Measurements from ENCODE around the gene ZBTB38.

Gene ZBTB38

DNA sequence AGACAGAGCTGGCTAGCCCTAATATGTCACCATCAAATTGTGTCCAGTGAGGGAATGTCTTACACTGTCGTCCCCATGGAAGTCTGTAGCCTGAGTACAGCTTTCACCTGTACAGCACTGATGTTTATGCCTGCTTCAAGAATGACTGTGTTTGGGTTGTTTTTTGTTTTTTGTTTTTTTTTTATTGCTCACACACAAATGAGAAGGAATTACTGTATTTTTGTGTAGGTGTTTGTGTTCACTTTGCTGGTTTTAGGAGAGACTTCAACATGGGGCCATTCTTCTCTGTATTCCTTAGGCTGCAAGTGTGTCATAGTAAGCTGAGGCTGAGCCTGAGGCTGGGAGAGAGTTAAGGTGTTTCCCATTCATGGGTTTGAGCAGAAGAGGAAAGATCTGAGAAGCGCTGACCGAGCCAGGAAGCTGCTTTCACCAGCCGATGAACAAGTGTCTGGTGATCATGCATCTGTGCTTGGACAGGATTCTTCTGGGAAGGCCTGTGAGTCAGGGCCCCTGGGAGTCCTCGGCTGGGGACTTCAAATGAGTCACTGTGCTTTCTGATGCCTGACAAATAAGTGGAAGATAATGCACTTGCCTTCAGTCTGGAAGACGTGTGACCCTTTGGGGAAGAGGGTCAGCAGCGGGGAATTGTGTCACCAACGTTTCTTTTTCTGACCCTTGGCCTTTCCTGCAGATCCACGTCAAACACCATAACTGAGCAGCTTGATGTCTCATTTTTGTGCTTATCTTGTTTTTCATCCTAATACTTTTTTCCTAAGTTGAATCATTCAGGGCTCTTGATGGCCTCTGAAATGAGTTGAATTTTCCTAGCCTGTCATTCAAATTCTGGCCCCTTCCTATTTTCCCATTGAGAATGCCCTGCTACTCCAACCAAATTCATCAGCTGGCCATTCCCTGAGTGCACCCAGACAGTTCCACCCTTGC is 36.7 kb upstream of the ZBTB38 start:
- Histone ChIP-seq H3K4me1 (ENCODE audit: insufficient read depth, low read length) (no peaks in the 10 kb centered on the region), H3K27ac (ENCODE audit: low read depth, low read length) (no peak overlapping the region), H3K27me3 (ENCODE audit: control insufficient read depth in 1 of 2, insufficient read depth in 2 of 2, low read length in 2 of 2) (no peaks in the 10 kb centered on the region), H3K36me3 (ENCODE audit: insufficient read depth, low read length) (no peaks in the 10 kb centered on the region), H3K9ac (ENCODE audit: low read length) (no peak overlapping the region), H3K4me3 (ENCODE audit: low read depth in 1 of 2, low read length in 2 of 2) (no peak overlapping the region), H3K9me3 (ENCODE audit: low read length) (no peaks in the 10 kb centered on the region)

DNA sequence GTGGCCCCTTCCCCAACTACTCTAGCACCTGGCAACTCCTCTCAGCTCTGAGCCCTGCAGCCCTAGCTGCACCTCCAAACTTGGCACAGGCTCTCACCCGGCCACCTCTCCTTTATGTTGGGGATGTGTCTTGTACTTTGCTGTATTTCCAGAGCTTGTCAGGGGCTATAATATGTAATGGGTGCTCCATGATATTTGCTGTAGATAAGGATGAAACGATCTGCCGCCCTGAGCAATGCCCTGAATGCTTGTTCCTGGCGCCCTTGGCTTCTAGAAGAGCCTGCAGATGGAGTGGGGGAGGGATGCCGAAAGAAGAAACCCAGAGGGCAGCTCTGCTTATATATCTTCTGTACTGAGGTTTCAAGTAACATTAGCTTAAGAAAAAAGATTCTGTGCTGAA is 35.9 kb upstream of the ZBTB38 start:
- H3K4me3 ChIP-seq (ENCODE audit: low read depth in 1 of 2, low read length in 2 of 2): no peak overlapping the region
- H3K4me1 ChIP-seq (ENCODE audit: insufficient read depth, low read length): no peaks in the 10 kb centered on the region
- H3K9ac ChIP-seq (ENCODE audit: low read length): no peak overlapping the region
- no peaks in the 10 kb centered on the region for H3K36me3 ChIP-seq (ENCODE audit: insufficient read depth, low read length)
- H3K9me3 ChIP-seq (ENCODE audit: low read length): no peaks in the 10 kb centered on the region
- H3K27ac ChIP-seq (ENCODE audit: low read depth, low read length): no peak overlapping the region
- no peaks in the 10 kb centered on the region for H3K27me3 ChIP-seq (ENCODE audit: control insufficient read depth in 1 of 2, insufficient read depth in 2 of 2, low read length in 2 of 2)

DNA sequence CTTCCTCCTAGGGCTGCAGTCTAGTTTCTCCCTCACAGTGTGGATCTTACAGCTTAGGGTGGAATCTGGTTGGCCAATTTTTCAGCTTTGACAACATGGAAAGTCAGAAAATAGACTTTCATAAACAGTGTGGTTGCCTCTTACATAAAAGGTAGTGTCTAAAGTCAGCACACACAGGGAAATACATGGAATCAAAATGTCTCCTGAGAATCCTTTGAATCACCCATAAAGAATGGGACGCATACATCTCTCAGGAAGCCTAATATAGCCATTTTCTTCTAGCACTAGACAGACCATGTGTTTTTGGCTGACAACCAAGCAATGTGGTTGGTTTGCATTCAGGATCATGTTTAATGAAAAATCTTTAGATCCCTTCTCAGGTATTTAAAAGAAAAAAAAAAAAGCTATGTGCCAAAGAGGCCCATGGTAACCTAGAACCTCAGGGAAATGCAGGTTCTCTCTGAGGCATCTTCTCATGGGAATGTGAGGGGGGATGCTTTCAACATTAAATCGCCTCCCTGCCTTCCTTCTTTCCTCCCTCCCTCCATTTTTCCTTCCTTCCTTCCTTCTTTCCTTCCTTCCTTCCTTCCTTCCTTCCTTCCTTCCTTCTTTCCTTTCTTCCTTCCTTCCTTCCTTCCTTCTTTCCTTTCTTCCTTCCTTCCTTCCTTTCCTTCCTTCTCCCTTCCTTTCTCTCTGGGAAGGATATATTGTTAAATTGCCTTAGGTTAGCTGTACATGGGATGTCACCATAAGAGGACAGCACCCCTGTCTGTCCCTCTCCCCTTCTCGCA is 34.3 kb upstream of the ZBTB38 start:
- Histone ChIP-seq H3K9ac (ENCODE audit: low read length) (no peak overlapping the region), H3K4me1 (ENCODE audit: insufficient read depth, low read length) (no peaks in the 10 kb centered on the region), H3K36me3 (ENCODE audit: insufficient read depth, low read length) (no peaks in the 10 kb centered on the region), H3K27me3 (ENCODE audit: control insufficient read depth in 1 of 2, insufficient read depth in 2 of 2, low read length in 2 of 2) (no peaks in the 10 kb centered on the region), H3K27ac (ENCODE audit: low read depth, low read length) (no peak overlapping the region), H3K4me3 (ENCODE audit: low read depth in 1 of 2, low read length in 2 of 2) (no peak overlapping the region), H3K9me3 (ENCODE audit: low read length) (no peaks in the 10 kb centered on the region)

DNA sequence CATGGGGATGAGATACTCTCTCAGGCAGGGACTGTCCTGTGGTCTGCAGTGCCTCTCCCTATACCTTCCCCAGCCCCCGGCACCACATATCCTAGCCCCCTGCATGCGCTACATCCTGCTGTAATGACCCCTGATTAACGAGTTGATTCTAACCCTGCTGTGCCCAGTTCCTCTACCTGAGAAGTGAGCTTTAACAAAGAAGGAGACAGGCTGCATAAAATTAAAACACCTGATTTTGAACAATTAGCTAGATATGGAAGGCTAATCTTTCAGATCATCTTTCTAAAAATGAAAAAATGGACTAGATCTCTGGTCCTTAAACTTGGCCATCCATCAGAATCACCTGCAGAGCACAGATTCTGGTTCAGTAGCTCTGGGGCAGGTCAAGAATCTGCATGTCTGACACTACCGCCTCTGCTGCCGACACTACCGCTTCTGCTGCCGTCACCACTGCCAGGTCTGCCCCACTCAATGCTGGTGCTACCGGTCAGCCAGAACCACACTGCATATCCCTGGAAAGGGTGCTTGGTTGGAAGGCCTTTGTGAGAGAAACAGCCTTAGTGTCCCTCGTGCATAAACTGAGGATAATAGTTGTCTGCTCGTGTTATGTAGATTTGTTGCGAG is 33.6 kb upstream of the ZBTB38 start:
- Histone ChIP-seq H3K4me3 (ENCODE audit: low read depth in 1 of 2, low read length in 2 of 2) (no peak overlapping the region), H3K27ac (ENCODE audit: low read depth, low read length) (no peak overlapping the region), H3K9me3 (ENCODE audit: low read length) (no peaks in the 10 kb centered on the region), H3K9ac (ENCODE audit: low read length) (no peak overlapping the region), H3K36me3 (ENCODE audit: insufficient read depth, low read length) (no peaks in the 10 kb centered on the region), H3K4me1 (ENCODE audit: insufficient read depth, low read length) (no peaks in the 10 kb centered on the region), H3K27me3 (ENCODE audit: control insufficient read depth in 1 of 2, insufficient read depth in 2 of 2, low read length in 2 of 2) (no peaks in the 10 kb centered on the region)

DNA sequence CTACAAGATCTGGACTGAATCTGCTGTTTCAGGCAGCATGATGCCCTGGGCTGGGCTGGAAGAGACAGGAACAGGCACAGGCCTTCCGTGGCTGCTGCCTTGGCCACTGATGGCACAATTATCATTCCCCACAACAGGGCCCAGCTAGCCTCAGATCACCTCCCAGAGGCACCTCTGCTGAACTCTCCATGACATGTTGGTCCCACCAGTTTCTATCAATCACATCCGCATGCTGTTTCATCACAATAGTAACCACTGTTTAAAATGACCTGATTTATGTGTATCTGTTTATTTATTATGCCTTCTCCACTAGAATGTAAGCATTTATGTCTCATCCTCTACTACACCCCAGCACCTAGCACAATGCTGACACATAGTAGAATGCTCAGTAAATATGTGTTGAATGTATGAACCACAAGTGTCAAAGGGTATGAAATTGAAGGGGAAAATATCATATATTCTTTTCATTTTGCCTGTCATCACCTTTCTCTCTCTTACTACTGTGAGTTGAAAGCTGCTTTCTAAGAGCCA is 32.7 kb upstream of the ZBTB38 start:
- H3K9me3 ChIP-seq (ENCODE audit: low read length): no peaks in the 10 kb centered on the region
- no peak overlapping the region for H3K4me3 ChIP-seq (ENCODE audit: low read depth in 1 of 2, low read length in 2 of 2)
- H3K4me1 ChIP-seq (ENCODE audit: insufficient read depth, low read length): no peaks in the 10 kb centered on the region
- no peak overlapping the region for H3K27ac ChIP-seq (ENCODE audit: low read depth, low read length)
- no peak overlapping the region for H3K9ac ChIP-seq (ENCODE audit: low read length)
- H3K36me3 ChIP-seq (ENCODE audit: insufficient read depth, low read length): no peaks in the 10 kb centered on the region
- H3K27me3 ChIP-seq (ENCODE audit: control insufficient read depth in 1 of 2, insufficient read depth in 2 of 2, low read length in 2 of 2): no peaks in the 10 kb centered on the region

DNA sequence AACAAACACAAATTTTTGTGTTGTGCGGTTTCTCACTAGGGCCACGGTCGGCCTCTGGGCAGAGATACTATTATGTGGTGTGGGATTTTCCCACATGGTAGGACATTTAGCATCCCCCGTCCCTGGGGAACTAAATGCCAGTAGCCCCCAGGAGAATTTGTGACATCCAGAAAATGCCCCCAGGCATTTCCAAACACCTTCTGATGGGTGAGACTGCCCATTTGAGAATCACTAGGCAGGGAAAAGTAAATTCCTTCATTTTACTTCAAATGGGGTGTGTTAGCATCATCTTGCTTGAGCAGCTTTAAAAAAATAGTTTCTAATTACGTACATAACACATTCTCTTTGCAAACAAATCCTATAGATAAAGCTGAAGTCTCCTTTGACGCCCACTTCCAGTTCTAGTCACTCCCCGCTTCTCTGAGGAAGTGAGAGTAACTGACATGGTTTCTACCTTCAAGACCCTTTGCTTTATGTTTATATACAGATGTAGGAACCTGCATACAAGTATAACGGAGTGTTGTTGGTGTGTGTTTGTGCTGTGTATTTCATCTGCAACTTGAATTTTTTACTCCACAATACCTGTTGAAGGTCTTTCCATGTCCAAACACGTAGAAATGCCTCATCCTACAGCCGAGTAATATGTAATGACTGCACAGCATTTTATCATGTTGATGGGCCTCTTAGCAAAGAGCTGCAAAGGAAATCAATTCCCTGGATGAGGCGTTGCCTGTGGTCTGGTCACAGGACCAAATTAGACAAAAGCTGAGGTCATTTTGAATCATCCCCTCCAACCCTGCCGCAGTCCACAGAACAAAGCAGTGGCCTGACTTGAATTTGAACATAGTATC is 31.4 kb upstream of the ZBTB38 start:
- no peak overlapping the region for H3K27ac ChIP-seq (ENCODE audit: low read depth, low read length)
- H3K9ac ChIP-seq (ENCODE audit: low read length): no peak overlapping the region

DNA sequence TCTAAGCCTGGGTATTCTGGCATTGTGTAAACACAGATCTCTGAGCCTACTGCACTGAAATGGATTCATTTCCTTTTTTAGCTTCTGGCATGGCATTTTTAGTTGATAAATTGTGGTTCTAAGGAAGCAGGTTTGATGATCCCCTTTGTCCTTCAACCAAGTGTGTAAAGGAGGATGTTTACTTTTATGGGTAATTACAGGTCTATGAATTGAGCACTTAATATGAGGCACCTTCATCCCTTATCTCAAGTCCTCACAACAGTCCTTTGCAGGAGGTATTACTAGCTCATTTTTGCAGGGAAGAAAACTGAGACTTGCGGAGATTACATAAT is 30.8 kb upstream of the ZBTB38 start:
- no peak overlapping the region for H3K27ac ChIP-seq (ENCODE audit: low read depth, low read length)
- H3K9ac ChIP-seq (ENCODE audit: low read length): no peak overlapping the region
- no peaks in the 10 kb centered on the region for H3K4me1 ChIP-seq (ENCODE audit: insufficient read depth, low read length)
- no peaks in the 10 kb centered on the region for H3K27me3 ChIP-seq (ENCODE audit: control insufficient read depth in 1 of 2, insufficient read depth in 2 of 2, low read length in 2 of 2)
- H3K9me3 ChIP-seq (ENCODE audit: low read length): no peaks in the 10 kb centered on the region
- H3K36me3 ChIP-seq (ENCODE audit: insufficient read depth, low read length): no peaks in the 10 kb centered on the region
- no peak overlapping the region for H3K4me3 ChIP-seq (ENCODE audit: low read depth in 1 of 2, low read length in 2 of 2)

More for the DNA sequence above, 31.4 kb upstream of the ZBTB38 start:
- Histone ChIP-seq H3K4me1 (ENCODE audit: insufficient read depth, low read length) (no peaks in the 10 kb centered on the region), H3K9me3 (ENCODE audit: low read length) (no peaks in the 10 kb centered on the region), H3K36me3 (ENCODE audit: insufficient read depth, low read length) (no peaks in the 10 kb centered on the region), H3K4me3 (ENCODE audit: low read depth in 1 of 2, low read length in 2 of 2) (no peak overlapping the region), H3K27me3 (ENCODE audit: control insufficient read depth in 1 of 2, insufficient read depth in 2 of 2, low read length in 2 of 2) (no peaks in the 10 kb centered on the region)

DNA sequence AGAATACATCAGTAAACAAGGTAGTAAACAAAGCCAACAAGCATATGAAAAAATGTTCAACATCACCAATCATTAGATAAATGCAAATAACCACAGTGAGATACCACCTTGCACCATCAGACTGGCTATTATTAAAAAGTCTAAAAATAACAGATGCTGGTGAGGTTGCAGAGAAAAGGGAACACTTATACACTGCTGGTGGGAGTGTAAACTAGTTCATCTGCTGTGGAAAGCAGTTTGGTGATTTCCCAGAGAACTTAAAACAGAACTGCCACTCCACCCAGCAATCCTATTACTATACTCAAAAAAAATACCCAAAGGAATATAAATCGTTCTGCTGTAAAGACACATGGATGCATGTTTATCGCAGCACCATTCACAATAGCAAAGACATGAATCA is 30.3 kb upstream of the ZBTB38 start:
- Histone ChIP-seq H3K4me1 (ENCODE audit: insufficient read depth, low read length) (no peaks in the 10 kb centered on the region), H3K9me3 (ENCODE audit: low read length) (no peaks in the 10 kb centered on the region), H3K9ac (ENCODE audit: low read length) (no peak overlapping the region), H3K4me3 (ENCODE audit: low read depth in 1 of 2, low read length in 2 of 2) (no peak overlapping the region), H3K27ac (ENCODE audit: low read depth, low read length) (no peak overlapping the region), H3K27me3 (ENCODE audit: control insufficient read depth in 1 of 2, insufficient read depth in 2 of 2, low read length in 2 of 2) (no peaks in the 10 kb centered on the region), H3K36me3 (ENCODE audit: insufficient read depth, low read length) (no peaks in the 10 kb centered on the region)

DNA sequence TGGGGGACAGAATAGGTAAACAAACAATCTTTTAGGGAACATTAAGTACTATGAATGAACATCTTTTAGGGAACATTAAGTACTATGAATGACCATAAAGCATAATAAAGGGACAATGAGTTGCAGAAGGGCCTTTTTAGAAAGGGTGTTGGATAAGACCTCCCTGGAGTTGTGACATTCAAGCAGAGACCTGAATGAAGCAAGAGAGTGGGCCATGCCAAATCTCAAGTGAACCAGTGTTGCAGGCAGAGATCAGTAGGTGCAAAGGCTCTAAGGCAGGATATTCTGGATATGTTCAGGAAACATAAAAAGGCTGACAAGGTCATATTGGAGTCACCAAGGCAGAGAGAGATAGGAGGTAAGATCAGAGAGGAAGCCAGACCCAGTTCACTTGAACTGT is 29.4 kb upstream of the ZBTB38 start:
- Histone ChIP-seq H3K27me3 (ENCODE audit: control insufficient read depth in 1 of 2, insufficient read depth in 2 of 2, low read length in 2 of 2) (no peaks in the 10 kb centered on the region), H3K9ac (ENCODE audit: low read length) (no peak overlapping the region), H3K27ac (ENCODE audit: low read depth, low read length) (no peak overlapping the region), H3K36me3 (ENCODE audit: insufficient read depth, low read length) (no peaks in the 10 kb centered on the region), H3K9me3 (ENCODE audit: low read length) (no peaks in the 10 kb centered on the region), H3K4me1 (ENCODE audit: insufficient read depth, low read length) (no peaks in the 10 kb centered on the region), H3K4me3 (ENCODE audit: low read depth in 1 of 2, low read length in 2 of 2) (no peak overlapping the region)

DNA sequence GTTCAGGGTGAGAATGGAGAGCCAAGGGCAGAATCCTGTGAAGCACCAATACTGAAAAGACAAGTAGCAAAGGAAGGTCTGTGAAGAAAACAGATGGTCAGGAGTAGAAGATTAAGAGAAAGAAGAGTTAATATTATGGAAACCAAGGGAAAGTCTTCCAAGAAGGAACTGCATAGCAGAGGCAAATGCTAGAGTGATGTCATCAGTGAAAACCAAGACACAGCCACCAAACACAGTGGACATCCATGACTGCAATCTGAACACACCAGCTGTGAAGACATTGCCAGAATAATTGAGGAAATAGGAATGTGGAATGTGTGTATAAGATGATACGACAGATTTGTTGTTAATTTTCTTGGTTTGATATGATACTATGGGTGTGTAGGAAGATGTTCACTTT is 26.8 kb upstream of the ZBTB38 start:
- Histone ChIP-seq H3K4me3 (ENCODE audit: low read depth in 1 of 2, low read length in 2 of 2) (no peak overlapping the region), H3K27me3 (ENCODE audit: control insufficient read depth in 1 of 2, insufficient read depth in 2 of 2, low read length in 2 of 2) (no peaks in the 10 kb centered on the region), H3K9ac (ENCODE audit: low read length) (no peak overlapping the region), H3K9me3 (ENCODE audit: low read length) (no peaks in the 10 kb centered on the region), H3K36me3 (ENCODE audit: insufficient read depth, low read length) (no peaks in the 10 kb centered on the region), H3K27ac (ENCODE audit: low read depth, low read length) (no peak overlapping the region), H3K4me1 (ENCODE audit: insufficient read depth, low read length) (no peaks in the 10 kb centered on the region)

DNA sequence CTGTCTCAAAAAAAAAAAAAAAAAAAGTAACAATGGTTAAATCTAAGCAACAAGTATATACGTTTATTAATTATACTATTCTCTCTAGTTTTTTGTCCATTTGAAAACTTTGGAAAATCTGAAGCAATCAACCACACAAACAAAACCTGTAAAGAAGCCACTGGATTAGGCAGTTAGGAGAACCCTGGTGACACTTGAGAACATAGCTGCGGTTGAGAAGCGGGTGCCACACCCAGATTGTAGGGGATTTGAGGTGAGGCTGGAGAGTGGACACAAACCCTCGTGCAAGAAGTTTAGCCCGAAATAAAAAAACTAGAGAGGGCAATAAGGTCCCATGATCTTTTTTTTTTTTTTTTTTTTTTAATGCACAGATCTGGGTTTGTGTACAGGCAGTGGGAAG is 25.9 kb upstream of the ZBTB38 start:
- no peak overlapping the region for H3K4me3 ChIP-seq (ENCODE audit: low read depth in 1 of 2, low read length in 2 of 2)
- no peaks in the 10 kb centered on the region for H3K9me3 ChIP-seq (ENCODE audit: low read length)
- no peaks in the 10 kb centered on the region for H3K27me3 ChIP-seq (ENCODE audit: control insufficient read depth in 1 of 2, insufficient read depth in 2 of 2, low read length in 2 of 2)
- H3K4me1 ChIP-seq (ENCODE audit: insufficient read depth, low read length): no peaks in the 10 kb centered on the region
- H3K36me3 ChIP-seq (ENCODE audit: insufficient read depth, low read length): no peaks in the 10 kb centered on the region
- no peak overlapping the region for H3K9ac ChIP-seq (ENCODE audit: low read length)
- H3K27ac ChIP-seq (ENCODE audit: low read depth, low read length): no peak overlapping the region

All from muscle layer of colon (tissue), 2 donors.